HCEC 1CT (cell line): ENCODE measurements around the gene TXLNG.

ENCODE experiments used
- DNase-seq: peaks from one replicate; pipeline ENCODE4 v3.0.0-alpha.2; 2017

The TXLNG gene

DNA sequence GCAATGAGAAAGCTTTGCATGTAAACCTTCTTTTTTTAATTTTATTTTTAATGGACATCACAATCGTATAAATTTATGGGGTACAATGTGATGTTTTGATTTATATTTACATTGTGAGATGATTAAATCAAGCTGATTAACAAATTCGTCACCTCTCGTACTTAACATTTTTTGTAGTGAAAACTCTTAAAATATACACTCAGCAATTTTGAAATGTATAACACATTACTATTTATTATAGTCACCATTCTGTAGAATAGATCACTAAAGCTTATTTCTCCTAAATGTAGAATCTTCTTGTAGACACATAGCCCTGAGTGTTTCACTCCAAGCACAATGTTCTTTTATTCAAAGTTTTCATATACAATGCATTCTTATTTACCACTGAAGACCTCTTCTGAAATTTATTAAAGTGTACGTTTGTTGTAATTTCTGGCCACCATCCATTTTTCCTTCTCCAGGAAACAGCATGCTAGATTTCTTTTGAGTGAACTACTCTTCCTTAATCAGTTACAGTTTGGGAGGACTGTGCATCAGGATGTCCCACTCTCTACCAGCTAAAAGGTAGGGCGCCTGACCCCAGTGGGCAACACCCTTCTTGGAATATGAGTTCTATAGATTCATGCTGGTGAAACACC, 88.3 kb downstream of the TXLNG start:
- no peak for DNase-seq

DNA sequence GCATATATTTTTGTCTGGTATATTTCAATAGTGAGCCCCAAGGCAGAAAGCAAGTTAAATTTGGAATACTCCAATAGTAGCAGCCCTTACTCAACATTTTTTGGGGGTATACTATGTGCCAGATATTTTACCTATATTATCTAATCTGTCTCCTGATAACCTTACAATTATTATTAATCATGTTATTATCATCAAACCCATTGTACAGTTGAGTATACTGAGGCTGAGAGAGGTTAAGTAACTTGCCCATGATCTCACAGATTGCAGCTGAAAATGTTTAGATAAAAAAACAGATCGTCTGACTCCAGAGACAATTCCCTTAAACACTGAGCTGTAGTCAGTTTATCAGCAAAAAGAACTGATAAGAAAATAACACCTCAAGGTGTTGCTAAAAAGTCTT, 90.4 kb downstream of the TXLNG start:
- no peak for DNase-seq

DNA sequence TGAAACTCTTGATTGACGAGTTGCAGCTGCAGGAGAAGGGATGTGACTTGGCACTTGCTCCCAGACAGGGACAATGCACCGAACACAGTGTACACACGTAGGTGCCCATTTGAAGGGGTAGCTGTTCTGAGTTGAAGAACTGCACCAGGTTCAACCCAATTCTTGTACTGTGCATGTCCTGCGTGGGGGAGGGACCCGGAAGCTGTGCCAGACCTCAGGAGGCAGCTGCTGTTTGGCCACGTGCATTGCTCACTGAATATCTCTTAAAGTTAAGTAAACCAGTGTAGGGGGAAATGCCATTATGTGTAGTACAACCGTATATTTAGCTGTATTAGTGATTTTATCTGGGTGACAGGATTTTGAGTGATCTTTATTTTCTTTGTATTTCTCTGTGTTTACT, 95.9 kb downstream of the TXLNG start:
- peak; percentile 10 for DNase-seq

DNA sequence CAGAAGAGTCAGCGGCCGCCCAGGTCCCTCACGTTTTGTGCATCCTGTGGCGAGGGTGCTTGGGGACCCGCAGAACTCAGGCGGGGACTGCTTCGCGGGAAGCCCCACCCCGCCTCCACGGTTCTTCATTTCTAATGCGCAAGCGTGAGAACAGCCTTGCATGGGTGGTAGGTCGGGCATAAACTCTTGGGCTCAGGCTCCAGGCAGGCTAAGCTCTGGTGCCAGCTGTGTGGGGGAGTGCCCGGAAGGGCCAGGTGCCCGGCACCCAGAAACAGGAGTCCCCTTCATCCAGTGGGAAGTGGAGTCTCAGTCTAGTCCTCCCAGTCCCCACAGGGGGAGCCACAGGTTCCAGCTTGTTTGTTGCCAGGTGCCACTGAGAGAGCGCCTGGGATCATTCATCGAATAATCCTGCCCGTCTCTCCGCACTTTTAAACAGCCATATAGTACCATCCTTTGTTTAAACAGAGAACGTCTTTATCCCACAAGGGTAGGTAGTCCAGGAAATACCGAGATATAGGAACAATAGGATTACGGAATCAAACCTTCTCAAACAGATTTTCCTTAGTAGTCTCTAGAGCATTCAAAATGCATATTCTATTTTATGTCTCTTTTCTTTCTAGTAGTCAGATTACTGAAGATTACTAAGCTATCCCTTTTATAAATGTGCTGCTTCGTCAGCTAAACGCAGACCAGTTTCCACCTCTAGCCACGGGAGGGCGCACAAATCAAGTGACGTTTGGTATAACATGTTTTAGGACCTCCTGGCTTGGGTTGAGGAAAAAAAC, 96.6 kb downstream of the TXLNG start:
- peak; percentile 32 for DNase-seq

DNA sequence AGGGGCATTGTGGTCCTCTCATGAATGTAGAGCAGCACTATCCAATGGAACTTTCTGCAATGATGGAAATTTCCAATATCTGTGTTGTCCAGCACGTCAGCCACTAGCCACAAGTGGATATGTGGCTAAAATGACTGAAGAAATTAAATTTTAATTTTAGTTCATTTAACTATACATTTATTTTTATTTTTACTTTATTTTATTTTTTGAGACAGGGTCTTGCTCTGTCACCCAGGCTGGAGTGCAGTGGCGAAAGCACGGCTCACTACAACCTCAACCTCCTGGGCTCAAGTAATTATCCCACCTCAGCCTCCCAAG, 97.2 kb downstream of the TXLNG start:
- no peak for DNase-seq

DNA sequence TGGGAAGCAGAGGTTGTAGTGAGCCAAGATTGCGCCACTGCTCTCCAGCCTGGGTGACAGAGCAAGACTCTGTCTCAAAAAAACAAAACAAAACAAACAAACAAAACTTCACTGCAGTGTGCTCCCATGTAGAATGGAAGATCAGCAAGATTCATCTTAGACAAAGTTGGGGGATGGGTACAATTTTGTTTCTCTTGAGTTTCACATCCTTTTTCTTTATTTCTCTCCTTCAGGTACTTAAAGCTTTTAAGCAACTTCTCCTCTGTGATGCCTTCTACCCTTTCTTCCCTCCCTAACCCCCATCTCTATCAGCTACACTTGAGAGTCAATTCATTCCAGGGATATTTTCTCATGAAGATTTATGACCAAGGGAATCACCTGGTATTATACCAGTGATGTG, 99.4 kb downstream of the TXLNG start:
- DNase-seq, result no peak

DNA sequence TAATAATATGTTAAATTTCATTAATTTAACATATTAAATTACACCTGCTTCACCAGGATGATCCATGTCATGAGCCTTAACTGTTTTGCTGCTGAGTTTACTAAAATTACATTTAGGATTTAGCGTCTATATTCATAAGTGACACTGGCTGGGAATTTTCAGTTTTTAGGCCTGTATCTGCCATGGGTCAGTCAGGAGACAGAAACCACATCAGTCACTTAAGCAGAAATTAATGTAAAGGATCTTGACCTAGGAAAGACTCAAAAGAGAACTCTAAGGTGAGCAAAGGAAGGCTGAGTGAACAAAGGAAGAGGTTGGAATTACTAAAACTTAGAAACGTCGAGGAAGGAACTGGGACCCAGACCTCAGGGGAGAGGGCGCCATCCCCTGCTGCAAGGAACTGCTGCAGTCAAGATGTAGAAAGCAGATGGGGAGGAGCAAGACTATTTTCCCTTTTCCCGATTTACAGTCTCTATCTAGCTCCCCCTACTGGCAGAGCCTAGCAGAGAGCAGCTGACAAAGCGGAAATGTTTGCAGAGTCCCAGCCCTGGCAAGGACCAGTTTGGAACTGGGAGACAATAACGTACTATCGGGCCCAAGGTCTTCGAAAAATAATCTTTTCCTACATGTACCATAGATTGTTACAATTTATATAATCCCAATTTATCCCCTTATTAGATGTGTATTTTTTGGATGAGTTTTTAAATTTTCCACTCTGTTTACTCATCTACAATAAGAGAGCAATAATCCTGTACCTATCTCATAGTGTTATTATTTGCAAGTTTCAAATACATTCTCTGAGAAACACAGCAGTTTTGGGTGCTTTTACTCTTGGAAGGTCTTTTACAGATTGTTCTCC, 106.5 kb downstream of the TXLNG start:
- DNase-seq, result peak; percentile 59
